HEK293 (cell line): ENCODE data around the gene C1orf167.
"Not testable (repeated sequence)": the region's sequence is repeated elsewhere in the genome, so short reads cannot be mapped to it uniquely, and the experiment has no call there.

Experiments used
- CTCF ChIA-PET: fragments of 350-600 bp; formaldehyde crosslinking; extraction: SDS; loops from one replicate; lab custom pipeline; 2021; ENCODE audit warnings: antibody characterized with exemption; lab: Yijun Ruan, JAX
- POLR2A ChIA-PET: fragments of 300-600 bp; formaldehyde crosslinking; extraction: SDS; loops from one replicate; lab custom pipeline; 2020; ENCODE audit warnings: antibody characterized with exemption, inconsistent platforms; lab: Yijun Ruan, JAX
- H3K27ac ChIP-seq: fragments of 200-500 bp; sonication (Bioruptor generic); 2 replicates; pipeline ENCODE4 v1.5.1; 2014; ENCODE audit warnings: low read depth, low read length, control low read depth, inconsistent platforms; ENCODE audit errors: extremely low read depth
- H3K36me3 ChIP-seq, 2 experiments: fragments of 200-500 bp in 1 of 2; sonication (Bioruptor generic) in 1 of 2; 1 replicate in 1 of 2; 2 replicates in 1 of 2; pipeline ENCODE4 v1.5.1; 2014 to 2017; ENCODE audit warnings: inconsistent platforms in 2 of 2, low read length in 2 of 2; ENCODE audit not compliant: control insufficient read depth in 2 of 2, insufficient read depth in 1 of 2
- H3K4me1 ChIP-seq: fragments of 200-500 bp; sonication (Bioruptor generic); 2 replicates; pipeline ENCODE4 v1.5.1; 2014; ENCODE audit warnings: mild to moderate bottlenecking, low read length, inconsistent platforms; ENCODE audit not compliant: control insufficient read depth, insufficient read depth
- H3K4me3 ChIP-seq: 2 replicates; pipeline ENCODE4 v1.5.1; 2011; ENCODE audit warnings: low read depth, mild to moderate bottlenecking, control low read depth, low read length, moderate library complexity
- H3K9me3 ChIP-seq: fragments of 200-500 bp; sonication (Bioruptor generic); 2 replicates; pipeline ENCODE4 v1.5.1; 2014; ENCODE audit warnings: low read depth, low read length, inconsistent platforms; ENCODE audit not compliant: control insufficient read depth, insufficient read depth
- EGR2 ChIP-seq: fragments of 450-650 bp; formaldehyde crosslinking; IDR thresholded peaks from 2 replicates; pipeline ENCODE4 v1.5.1; 2016; ENCODE audit warnings: low read depth, missing biosample characterization, missing genetic modification characterization
- KLF9 ChIP-seq: fragments of 450-650 bp; formaldehyde crosslinking; IDR thresholded peaks from 2 replicates; pipeline ENCODE4 v1.5.1; 2016; ENCODE audit warnings: missing biosample characterization, missing genetic modification characterization, low read depth
- MZF1 ChIP-seq: fragments of 450-650 bp; formaldehyde crosslinking; IDR thresholded peaks from 2 replicates; pipeline ENCODE4 v1.5.1; 2017; ENCODE audit warnings: missing biosample characterization, missing genetic modification characterization, borderline replicate concordance
- SCRT1 ChIP-seq: fragments of 450-650 bp; formaldehyde crosslinking; IDR thresholded peaks from 2 replicates; pipeline ENCODE4 v1.5.1; 2016; ENCODE audit warnings: missing biosample characterization, missing genetic modification characterization, borderline replicate concordance
- SCRT2 ChIP-seq: fragments of 450-650 bp; formaldehyde crosslinking; IDR thresholded peaks from 2 replicates; pipeline ENCODE4 v1.5.1; 2016; ENCODE audit warnings: missing biosample characterization, missing genetic modification characterization
- SP3 ChIP-seq: fragments of 450-650 bp; formaldehyde crosslinking; IDR thresholded peaks from 2 replicates; pipeline ENCODE4 v1.5.1; 2016; ENCODE audit warnings: missing biosample characterization, missing genetic modification characterization
- ZBTB1 ChIP-seq: fragments of 450-650 bp; formaldehyde crosslinking; IDR thresholded peaks from 2 replicates; pipeline ENCODE4 v1.5.1; 2016; ENCODE audit warnings: missing biosample characterization, missing genetic modification characterization
- ZFP69B ChIP-seq: fragments of 450-650 bp; formaldehyde crosslinking; IDR thresholded peaks from 2 replicates; pipeline ENCODE4 v1.5.1; 2016; ENCODE audit warnings: missing biosample characterization, missing genetic modification characterization
- ZNF121 ChIP-seq: fragments of 450-650 bp; formaldehyde crosslinking; IDR thresholded peaks from 2 replicates; pipeline ENCODE4 v1.5.1; 2016; ENCODE audit warnings: missing biosample characterization, missing genetic modification characterization
- ZNF221 ChIP-seq: fragments of 450-650 bp; formaldehyde crosslinking; IDR thresholded peaks from 2 replicates; pipeline ENCODE4 v1.5.1; 2017; ENCODE audit warnings: missing biosample characterization, missing genetic modification characterization, borderline replicate concordance
- ZNF23 ChIP-seq: fragments of 450-650 bp; formaldehyde crosslinking; IDR thresholded peaks from 2 replicates; pipeline ENCODE4 v1.5.1; 2016; ENCODE audit warnings: missing biosample characterization, missing genetic modification characterization, borderline replicate concordance
- ZNF514 ChIP-seq: fragments of 450-650 bp; formaldehyde crosslinking; IDR thresholded peaks from 2 replicates; pipeline ENCODE4 v1.5.1; 2016; ENCODE audit warnings: missing biosample characterization, missing genetic modification characterization
- ZNF629 ChIP-seq: fragments of 450-650 bp; formaldehyde crosslinking; IDR thresholded peaks from 2 replicates; pipeline ENCODE4 v1.5.1; 2017; ENCODE audit warnings: missing biosample characterization, missing genetic modification characterization
- ZNF76 ChIP-seq: fragments of 450-650 bp; formaldehyde crosslinking; IDR thresholded peaks from 2 replicates; pipeline ENCODE4; 2016; ENCODE audit warnings: low read depth, missing biosample characterization, missing genetic modification characterization, borderline replicate concordance
- ZNF830 ChIP-seq: fragments of 450-650 bp; IDR thresholded peaks from 2 replicates; pipeline ENCODE4 v1.5.0; 2018; ENCODE audit warnings: missing biosample characterization, missing genetic modification characterization, low read depth, mild to moderate bottlenecking, moderate library complexity
- ZNF837 ChIP-seq: fragments of 450-650 bp; formaldehyde crosslinking; IDR thresholded peaks from 2 replicates; pipeline ENCODE4 v1.5.1; 2016; ENCODE audit warnings: missing biosample characterization, missing genetic modification characterization
- ZSCAN16 ChIP-seq: fragments of 450-650 bp; formaldehyde crosslinking; IDR thresholded peaks from 2 replicates; pipeline ENCODE4 v1.5.1; 2016; ENCODE audit warnings: missing biosample characterization, missing genetic modification characterization
- ZXDB ChIP-seq: fragments of 450-650 bp; formaldehyde crosslinking; IDR thresholded peaks from 2 replicates; pipeline ENCODE4 v1.5.1; 2016; ENCODE audit warnings: missing biosample characterization, missing genetic modification characterization
- TF ChIP-seq, protein P1 (sequence below): fragments of 450-650 bp; formaldehyde crosslinking; IDR thresholded peaks from 2 replicates; pipeline ENCODE4 v1.5.1; 2017; ENCODE audit warnings: missing biosample characterization, missing genetic modification characterization
- TF ChIP-seq, protein P2 (sequence below): fragments of 450-650 bp; formaldehyde crosslinking; IDR thresholded peaks from 2 replicates; pipeline ENCODE4 v1.5.1; 2017; ENCODE audit warnings: missing biosample characterization, missing genetic modification characterization
- TF ChIP-seq, protein P3 (sequence below): fragments of 450-650 bp; formaldehyde crosslinking; IDR thresholded peaks from 2 replicates; pipeline ENCODE4; 2016; ENCODE audit warnings: missing biosample characterization, missing genetic modification characterization

C1orf167 gene

GRCh38 chr1:11802973-11803885, 41.2 kb downstream of the C1orf167 start (continued):
- TF ChIP-seq SCRT2 (tag by site-specific recombination), result peak; percentile 74
- TF ChIP-seq KLF9 (tag by site-specific recombination), result peak; percentile 82
- no peak for TF ChIP-seq ZNF23 (tag by site-specific recombination)
- no peak for TF ChIP-seq ZBTB1 (tag by site-specific recombination)
- TF ChIP-seq, protein P1, sequence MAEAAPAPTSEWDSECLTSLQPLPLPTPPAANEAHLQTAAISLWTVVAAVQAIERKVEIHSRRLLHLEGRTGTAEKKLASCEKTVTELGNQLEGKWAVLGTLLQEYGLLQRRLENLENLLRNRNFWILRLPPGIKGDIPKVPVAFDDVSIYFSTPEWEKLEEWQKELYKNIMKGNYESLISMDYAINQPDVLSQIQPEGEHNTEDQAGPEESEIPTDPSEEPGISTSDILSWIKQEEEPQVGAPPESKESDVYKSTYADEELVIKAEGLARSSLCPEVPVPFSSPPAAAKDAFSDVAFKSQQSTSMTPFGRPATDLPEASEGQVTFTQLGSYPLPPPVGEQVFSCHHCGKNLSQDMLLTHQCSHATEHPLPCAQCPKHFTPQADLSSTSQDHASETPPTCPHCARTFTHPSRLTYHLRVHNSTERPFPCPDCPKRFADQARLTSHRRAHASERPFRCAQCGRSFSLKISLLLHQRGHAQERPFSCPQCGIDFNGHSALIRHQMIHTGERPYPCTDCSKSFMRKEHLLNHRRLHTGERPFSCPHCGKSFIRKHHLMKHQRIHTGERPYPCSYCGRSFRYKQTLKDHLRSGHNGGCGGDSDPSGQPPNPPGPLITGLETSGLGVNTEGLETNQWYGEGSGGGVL (tag by site-specific recombination), result peak; percentile 90
- no peak for TF ChIP-seq ZNF830 (tag by site-specific recombination)
- TF ChIP-seq SP3 (tag by site-specific recombination), result peak; percentile 81
- TF ChIP-seq ZSCAN16 (tag by site-specific recombination), result no peak
- TF ChIP-seq EGR2 (tag by site-specific recombination), result peak; percentile 82
- TF ChIP-seq ZXDB, result peak; percentile 77; the same call in 1 of the 2 replicates
- TF ChIP-seq ZNF629 (tag by site-specific recombination), result 0 out of 2 replicates have a peak, but pooled peaks have one; percentile 22
- no peak for TF ChIP-seq ZNF221 (tag by site-specific recombination)
- no peak for TF ChIP-seq ZNF837 (tag by site-specific recombination)

DNA sequence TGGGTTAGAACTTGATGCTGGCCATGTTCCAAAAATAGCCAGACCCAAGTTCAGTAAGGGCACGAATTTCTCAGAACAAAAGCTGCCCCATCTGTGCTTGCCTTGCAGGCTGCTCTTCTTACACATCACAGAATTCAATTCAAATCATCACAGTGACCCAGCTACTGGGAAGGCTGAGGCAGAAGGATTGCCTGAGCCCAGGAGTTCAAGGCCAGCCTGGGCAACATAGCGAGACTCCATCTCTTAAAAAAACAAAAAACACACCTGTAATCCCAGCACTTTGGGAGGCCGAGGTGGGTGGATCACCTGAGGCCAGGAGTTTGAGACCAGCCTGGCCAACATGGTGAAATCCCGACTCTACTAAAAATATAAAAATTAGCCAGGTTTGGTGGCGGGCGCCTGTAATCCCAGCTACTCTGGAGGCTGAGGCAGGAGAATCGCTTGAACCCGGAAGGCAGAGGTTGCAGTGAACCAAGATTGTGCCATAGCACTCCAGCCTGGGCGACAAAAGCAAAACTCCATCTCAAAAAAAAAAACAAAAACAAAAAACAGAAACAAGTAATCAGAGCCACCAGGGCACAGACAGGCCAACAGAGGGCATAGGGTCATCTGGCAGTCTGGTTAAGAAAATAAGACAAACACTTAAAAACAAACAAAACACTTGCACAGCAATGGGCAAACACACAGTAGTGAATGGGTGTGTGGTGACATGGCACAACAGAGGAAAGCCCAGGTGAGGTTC, 42.1 kb downstream of the C1orf167 start:
- not testable (repeated sequence) for H3K4me3 ChIP-seq, H3K27ac ChIP-seq, H3K9me3 ChIP-seq, H3K4me1 ChIP-seq
- CTCF ChIA-PET, result interaction anchor here (0.6 to 1.1 kb wide), 6 partner anchors 17 to 276 kb away, joined by 3 to 8 read pairs (median 3); no protein-coding TSS in a partner anchor
- peaks cover 0 to 56% of the 10 kb centered on the region in 2 experiments; a peak in 2 of 3 replicates for H3K36me3 ChIP-seq
- POLR2A ChIA-PET, result interaction anchor here (0.7 to 2.0 kb wide), 9 partner anchors 10 to 176 kb away, joined by 4 to 11 read pairs (median 5); partner anchors contain the start of genes AGTRAP and MFN2
- TF ChIP-seq ZNF121 (tag by site-specific recombination), result peak; percentile 78

DNA sequence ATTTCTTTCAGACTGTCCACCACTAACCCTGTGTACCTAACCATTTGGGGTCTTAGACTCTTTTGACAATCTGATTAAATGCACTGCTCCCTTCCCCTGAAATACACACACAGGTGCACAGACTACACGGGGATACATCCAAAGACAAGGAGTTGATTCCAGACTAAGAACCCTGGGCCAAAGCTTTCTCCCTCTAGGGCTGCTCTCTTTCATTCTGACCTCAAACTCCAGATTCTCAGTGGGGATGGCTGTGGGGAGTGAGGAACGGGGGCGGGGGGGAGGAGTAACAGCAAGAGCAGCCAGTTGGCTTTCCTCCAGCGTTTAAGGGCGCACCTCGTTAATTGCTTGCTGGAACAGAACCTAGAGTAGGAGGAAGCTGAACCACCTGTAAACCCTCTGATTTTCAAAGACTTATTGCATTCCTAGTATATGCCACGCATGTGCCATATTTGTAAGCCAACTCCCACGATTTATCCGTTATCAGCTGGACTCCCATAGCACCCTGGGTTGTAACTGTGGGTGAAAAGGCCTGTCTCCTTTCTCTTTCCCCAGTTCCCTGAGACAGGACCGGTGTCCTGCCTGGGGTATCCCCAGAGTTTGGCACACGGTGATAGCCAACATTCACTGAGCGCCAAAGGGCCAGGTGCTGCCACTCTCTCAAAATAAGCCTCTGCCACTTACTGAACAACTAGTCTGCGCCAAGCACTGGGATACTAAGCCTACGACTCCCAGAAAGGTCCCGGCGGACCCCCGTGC, 42.9 kb downstream of the C1orf167 start:
- Histone ChIP-seq H3K27ac (peak overlapping the region; percentile 42; the same call in 1 of the 2 replicates), H3K36me3 (peaks cover 0 to 56% of the 10 kb centered on the region in 2 experiments; a peak in 2 of 3 replicates), H3K4me1 (peaks cover 4% of the 10 kb centered on the region), H3K4me3 (peak overlapping the region; percentile 97), H3K9me3 (no peaks in the 10 kb centered on the region)
- POLR2A ChIA-PET, result interaction anchor here (0.7 to 2.0 kb wide), 3 partner anchors 62 to 214 kb away, joined by 3 to 5 read pairs (median 4); partner anchors contain the start of genes MFN2 and MIIP
- CTCF ChIA-PET, result interaction anchor here (0.6 to 0.8 kb wide), 3 partner anchors 17 to 172 kb away, joined by 3 to 4 read pairs (median 3); no protein-coding TSS in a partner anchor
- TF ChIP-seq EGR2 (tag by site-specific recombination) (peak; percentile 88), ZNF221 (tag by site-specific recombination) (no peak), ZFP69B (tag by site-specific recombination) (no peak), ZNF514 (tag by site-specific recombination) (no peak), ZNF76 (tag by site-specific recombination) (0 out of 2 replicates have a peak, but pooled peaks have one; percentile 16), MZF1 (0 out of 2 replicates have a peak, but pooled peaks have one; percentile 24), SCRT1 (tag by site-specific recombination) (0 out of 2 replicates have a peak, but pooled peaks have one; percentile 48)
- TF ChIP-seq, protein P2, sequence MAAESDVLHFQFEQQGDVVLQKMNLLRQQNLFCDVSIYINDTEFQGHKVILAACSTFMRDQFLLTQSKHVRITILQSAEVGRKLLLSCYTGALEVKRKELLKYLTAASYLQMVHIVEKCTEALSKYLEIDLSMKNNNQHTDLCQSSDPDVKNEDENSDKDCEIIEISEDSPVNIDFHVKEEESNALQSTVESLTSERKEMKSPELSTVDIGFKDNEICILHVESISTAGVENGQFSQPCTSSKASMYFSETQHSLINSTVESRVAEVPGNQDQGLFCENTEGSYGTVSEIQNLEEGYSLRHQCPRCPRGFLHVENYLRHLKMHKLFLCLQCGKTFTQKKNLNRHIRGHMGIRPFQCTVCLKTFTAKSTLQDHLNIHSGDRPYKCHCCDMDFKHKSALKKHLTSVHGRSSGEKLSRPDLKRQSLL (tag by site-specific recombination), result no peak
- TF ChIP-seq, protein P3, sequence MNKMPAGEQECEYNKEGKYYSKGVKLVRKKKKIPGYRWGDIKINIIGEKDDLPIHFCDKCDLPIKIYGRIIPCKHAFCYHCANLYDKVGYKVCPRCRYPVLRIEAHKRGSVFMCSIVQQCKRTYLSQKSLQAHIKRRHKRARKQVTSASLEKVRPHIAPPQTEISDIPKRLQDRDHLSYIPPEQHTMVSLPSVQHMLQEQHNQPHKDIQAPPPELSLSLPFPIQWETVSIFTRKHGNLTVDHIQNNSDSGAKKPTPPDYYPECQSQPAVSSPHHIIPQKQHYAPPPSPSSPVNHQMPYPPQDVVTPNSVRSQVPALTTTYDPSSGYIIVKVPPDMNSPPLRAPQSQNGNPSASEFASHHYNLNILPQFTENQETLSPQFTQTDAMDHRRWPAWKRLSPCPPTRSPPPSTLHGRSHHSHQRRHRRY (tag by site-specific recombination), result no peak
